K562 (cell line): ENCODE results near the gene IMPA2. TPM values are rescaled to one million over a fixed set of nuclear protein-coding genes. Genes with fewer than 3 reads are reported as not detected.

Experiments
- ARNT ChIP-seq, 2 experiments: fragments of 450-650 bp; IDR thresholded peaks; 2 replicates each; pipeline ENCODE4 v1.6.1; 2016; ENCODE audit warnings: mild to moderate bottlenecking in 1 of 2
- CREM ChIP-seq: IDR thresholded peaks from 2 replicates; pipeline ENCODE4 v1.6.1; 2014; ENCODE audit warnings: antibody characterized with exemption, low read depth
- FOXJ3 ChIP-seq: sonication (generic); formaldehyde crosslinking; IDR thresholded peaks from 2 replicates; pipeline ENCODE4 v1.4.0; 2020; ENCODE audit warnings: mild to moderate bottlenecking, missing genetic modification reagents
- GATAD2B ChIP-seq: fragments of 450-650 bp; IDR thresholded peaks from 2 replicates; pipeline ENCODE4 v1.6.1; 2017; ENCODE audit warnings: mild to moderate bottlenecking, borderline replicate concordance
- KLF1 ChIP-seq: fragments of 450-650 bp; IDR thresholded peaks from 2 replicates; pipeline ENCODE4 v1.6.1; 2016; ENCODE audit warnings: missing genetic modification characterization, missing compliant biosample characterization
- MAFF ChIP-seq: IDR thresholded peaks from 2 replicates; pipeline ENCODE4 v1.6.1; 2012; ENCODE audit warnings: low read length, improper control_type of control experiment
- PCBP2 ChIP-seq: fragments of 200-400 bp; formaldehyde crosslinking; IDR thresholded peaks from 2 replicates; pipeline ENCODE4 v1.6.1; 2018; ENCODE audit warnings: low read length, low read depth, mild to moderate bottlenecking, moderate library complexity; ENCODE audit not compliant: poor library complexity, severe bottlenecking
- RBM17 ChIP-seq: fragments of 200-400 bp; formaldehyde crosslinking; IDR thresholded peaks from 2 replicates; pipeline ENCODE4 v1.6.1; 2017; ENCODE audit warnings: low read depth, mild to moderate bottlenecking, low read length, borderline replicate concordance
- SLC30A9 ChIP-seq: fragments of 250-450 bp; sonication (Bioruptor Pico); IDR thresholded peaks from 2 replicates; pipeline ENCODE4 v1.8.0; 2022; ENCODE audit warnings: mild to moderate bottlenecking, moderate library complexity
- ZBED1 ChIP-seq: IDR thresholded peaks from 2 replicates; pipeline ENCODE4 v1.6.1; 2014
- ZNF239 ChIP-seq: fragments of 250-450 bp; sonication (Bioruptor Pico); IDR thresholded peaks from 2 replicates; pipeline ENCODE4 v1.4.0; 2020; ENCODE audit warnings: mild to moderate bottlenecking
- ZNF639 ChIP-seq, 2 experiments: fragments of 200-800 bp in 1 of 2; sonication (Bioruptor generic) in 1 of 2; sonication (generic) in 1 of 2; formaldehyde crosslinking in 1 of 2; IDR thresholded peaks in 1 of 2; conservative IDR thresholded peaks in 1 of 2; 2 replicates each; pipeline versions ENCODE4 v1.5.0 to v1.6.1; 2016 to 2020; ENCODE audit warnings: missing compliant biosample characterization in 1 of 2, missing genetic modification characterization in 1 of 2, missing genetic modification reagents in 1 of 2
- polyA plus RNA-seq, 8 experiments: library from polyadenylated mRNA; depleted of rRNA in 4 of 8; stranded (reverse) in 5 of 8; unstranded in 3 of 8; fragments of >200 nt; fragmentation: Nextera tagmentation in 2 of 8; fragmentation: Illumina TruSeq in 1 of 8; extraction: Ambion mirVana in 2 of 8; extraction: Trizol in 1 of 8; gene quantifications; 2 replicates each; pipeline versions ENCODE4 v1.2.1 to v1.2.3, GENCODE V29; 2011 to 2014; ENCODE audit warnings: inconsistent platforms in 1 of 8, missing spikeins in 1 of 8
- total RNA-seq, 7 experiments: library from RNA; depleted of rRNA in 6 of 7; stranded (reverse); fragments of >200 nt in 6 of 7; fragmentation: Illumina TruSeq in 2 of 7; extraction: Trizol in 2 of 7; gene quantifications; 2 replicates each; pipeline versions ENCODE4 v1.2.1 to v1.2.3, GENCODE V29; 2011 to 2021; ENCODE audit warnings: low replicate concordance in 1 of 7
- TF ChIP-seq, protein P1 (sequence below): fragments of 250-450 bp; sonication (Bioruptor Pico); IDR thresholded peaks from 2 replicates; pipeline ENCODE4 v1.5.0; 2020; ENCODE audit warnings: mild to moderate bottlenecking, borderline replicate concordance
- TF ChIP-seq, protein P2 (sequence below): fragments of 250-450 bp; sonication (Bioruptor Pico); IDR thresholded peaks from 2 replicates; pipeline ENCODE4 v1.5.0; 2021; ENCODE audit warnings: mild to moderate bottlenecking, moderate library complexity
- TF ChIP-seq, protein P3 (sequence below): sonication (generic); formaldehyde crosslinking; IDR thresholded peaks from 2 replicates; pipeline ENCODE4 v1.8.0; 2022; ENCODE audit warnings: mild to moderate bottlenecking, low read depth, missing genetic modification reagents

IMPA2 gene
- total and polyA plus RNA-seq, 9 of the 15 experiments (the other 6 are each of a cell fraction or from before 2014, with no cell fraction given): 0.62 to 11.3 (median 5.7) TPM

DNA sequence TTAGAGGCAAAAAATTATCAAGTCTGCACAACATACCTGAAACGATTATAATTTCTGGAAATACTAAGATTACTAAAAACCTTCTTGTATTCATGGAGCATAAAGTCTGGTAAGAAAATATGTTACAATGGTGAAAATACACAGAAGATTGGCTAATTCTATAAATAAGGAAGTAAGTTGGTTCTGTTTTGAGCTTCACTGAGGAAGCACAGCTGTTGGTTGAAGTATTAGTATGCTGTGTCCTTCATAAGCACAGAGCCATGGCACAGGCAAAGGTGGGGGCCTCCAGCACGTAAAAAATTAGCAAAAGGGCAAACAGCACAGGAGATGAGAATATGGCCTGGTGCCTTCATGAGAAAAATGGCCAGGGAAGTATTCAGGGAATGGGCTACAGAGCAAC is 72.0 kb downstream of the IMPA2 start (continued):
- TF ChIP-seq, protein P1, sequence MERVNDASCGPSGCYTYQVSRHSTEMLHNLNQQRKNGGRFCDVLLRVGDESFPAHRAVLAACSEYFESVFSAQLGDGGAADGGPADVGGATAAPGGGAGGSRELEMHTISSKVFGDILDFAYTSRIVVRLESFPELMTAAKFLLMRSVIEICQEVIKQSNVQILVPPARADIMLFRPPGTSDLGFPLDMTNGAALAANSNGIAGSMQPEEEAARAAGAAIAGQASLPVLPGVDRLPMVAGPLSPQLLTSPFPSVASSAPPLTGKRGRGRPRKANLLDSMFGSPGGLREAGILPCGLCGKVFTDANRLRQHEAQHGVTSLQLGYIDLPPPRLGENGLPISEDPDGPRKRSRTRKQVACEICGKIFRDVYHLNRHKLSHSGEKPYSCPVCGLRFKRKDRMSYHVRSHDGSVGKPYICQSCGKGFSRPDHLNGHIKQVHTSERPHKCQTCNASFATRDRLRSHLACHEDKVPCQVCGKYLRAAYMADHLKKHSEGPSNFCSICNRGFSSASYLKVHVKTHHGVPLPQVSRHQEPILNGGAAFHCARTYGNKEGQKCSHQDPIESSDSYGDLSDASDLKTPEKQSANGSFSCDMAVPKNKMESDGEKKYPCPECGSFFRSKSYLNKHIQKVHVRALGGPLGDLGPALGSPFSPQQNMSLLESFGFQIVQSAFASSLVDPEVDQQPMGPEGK: no peak
- TF ChIP-seq ZNF639 (CRISPR knock-in tag; conservative IDR thresholded peaks at IDR 0.05 in 1 of 2, IDR thresholded peaks at IDR 0.05 in 1 of 2) (no peak), RBM17 (no peak), GATAD2B (no peak), FOXJ3 (no peak), KLF1 (tag) (no peak), ARNT (IDR thresholded peaks at IDR 0.05) (no peak), ZBED1 (no peak), ZNF239 (CRISPR knock-in tag) (no peak), CREM (no peak), PCBP2 (no peak), SLC30A9 (CRISPR knock-in tag) (no peak), MAFF (no peak)
- TF ChIP-seq, protein P2, sequence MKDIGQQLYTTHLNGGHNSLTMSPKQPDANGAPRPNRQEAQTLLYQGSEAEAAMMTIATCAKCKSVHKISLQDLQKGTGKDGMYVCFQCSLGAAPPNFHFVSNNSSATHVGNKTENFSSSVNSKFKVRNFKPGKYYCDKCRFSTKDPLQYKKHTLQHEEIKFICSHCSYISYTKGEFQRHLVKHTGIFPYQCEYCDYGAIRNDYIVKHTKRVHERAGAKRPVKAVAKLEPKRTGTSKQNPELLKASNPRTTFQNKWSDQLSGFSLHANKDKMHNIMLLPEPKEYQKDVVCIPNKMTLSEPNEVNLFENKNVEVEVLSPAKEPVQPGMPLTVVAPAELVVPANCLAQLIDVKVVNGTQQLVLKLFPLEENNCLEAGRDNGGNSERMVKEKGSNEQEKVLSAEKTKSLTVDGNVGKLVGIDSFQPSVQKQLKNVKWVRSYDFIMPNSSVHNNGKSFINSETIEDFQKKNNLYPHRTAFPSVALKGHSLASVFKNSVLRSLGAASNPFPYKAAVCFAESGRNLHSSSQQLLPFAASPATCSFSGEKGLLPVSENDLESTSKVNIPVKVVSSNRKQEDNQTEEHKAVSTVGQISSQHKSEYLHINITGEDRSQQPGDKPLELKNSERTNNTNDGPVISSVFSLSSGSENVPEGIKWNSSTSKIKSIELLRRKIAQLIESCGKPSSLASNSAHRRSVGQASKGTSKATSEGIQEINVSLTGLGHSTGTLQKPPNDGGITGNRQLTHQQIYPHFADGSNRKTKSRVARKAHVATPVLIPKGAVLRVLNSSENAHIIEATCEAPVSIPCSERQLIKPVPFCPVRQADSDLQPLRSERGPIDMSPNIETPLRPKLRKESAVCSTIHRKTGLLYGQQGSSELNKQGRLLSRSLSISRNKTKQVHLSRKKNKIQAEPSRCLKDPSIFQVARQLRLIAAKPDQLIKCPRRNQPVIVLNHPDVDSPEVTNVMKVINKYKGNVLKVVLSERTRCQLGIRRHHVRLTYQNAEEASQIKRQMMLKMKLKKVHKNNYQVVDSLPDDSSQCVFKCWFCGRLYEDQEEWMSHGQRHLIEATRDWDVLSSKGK (CRISPR knock-in tag): no peak
- TF ChIP-seq, protein P3, sequence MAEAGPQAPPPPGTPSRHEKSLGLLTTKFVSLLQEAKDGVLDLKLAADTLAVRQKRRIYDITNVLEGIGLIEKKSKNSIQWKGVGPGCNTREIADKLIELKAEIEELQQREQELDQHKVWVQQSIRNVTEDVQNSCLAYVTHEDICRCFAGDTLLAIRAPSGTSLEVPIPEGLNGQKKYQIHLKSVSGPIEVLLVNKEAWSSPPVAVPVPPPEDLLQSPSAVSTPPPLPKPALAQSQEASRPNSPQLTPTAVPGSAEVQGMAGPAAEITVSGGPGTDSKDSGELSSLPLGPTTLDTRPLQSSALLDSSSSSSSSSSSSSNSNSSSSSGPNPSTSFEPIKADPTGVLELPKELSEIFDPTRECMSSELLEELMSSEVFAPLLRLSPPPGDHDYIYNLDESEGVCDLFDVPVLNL (CRISPR knock-in tag): no peak
